ENCODE data around the gene GLYATL3. TPM values are rescaled to one million over a fixed set of nuclear protein-coding genes. Genes with fewer than 3 reads are reported as not detected.

The GLYATL3 gene
- total and polyA plus RNA-seq, 2 donors: 0.05 to 0.33 TPM

GRCh38 chr6:49504666-49505065 lies 4.9 kb downstream of the GLYATL3 start:
- 90% methylated on average over 5 of the region's 5 CpGs for WGBS

GRCh38 chr6:49506569-49507111 lies 6.9 kb downstream of the GLYATL3 start:
- Histone ChIP-seq H3K9me3 (ENCODE audit: control insufficient read depth in 2 of 2, insufficient read depth in 1 of 2, low read length in 1 of 2) (no peaks in the 10 kb centered on the region), H3K4me1 (ENCODE audit: control insufficient read depth in 2 of 2, insufficient read depth in 2 of 2, low read length in 2 of 2) (no peaks in the 10 kb centered on the region), H3K4me3 (ENCODE audit: low read length in 2 of 2) (no peak overlapping the region), H3K36me3 (ENCODE audit: control insufficient read depth in 2 of 2, insufficient read depth in 2 of 2, low read length in 1 of 2) (no peaks in the 10 kb centered on the region), H3K27me3 (ENCODE audit: control insufficient read depth in 2 of 2, insufficient read depth in 1 of 2, low read length in 1 of 2) (no peaks in the 10 kb centered on the region), H3K27ac (ENCODE audit: low read depth in 1 of 2, low read length in 1 of 2) (no peak overlapping the region)
- WGBS: 94% methylated on average over 5 of the region's 5 CpGs
- no peak for DNase-seq (ENCODE audit: low read depth in 6 of 9, low spot score in 9 of 9)

More at GRCh38 chr6:49504666-49505065, 4.9 kb downstream of the GLYATL3 start:
- Histone ChIP-seq H3K4me3 (ENCODE audit: low read length in 2 of 2) (no peak overlapping the region), H3K9me3 (ENCODE audit: control insufficient read depth in 2 of 2, insufficient read depth in 1 of 2, low read length in 1 of 2) (no peaks in the 10 kb centered on the region), H3K27me3 (ENCODE audit: control insufficient read depth in 2 of 2, insufficient read depth in 1 of 2, low read length in 1 of 2) (no peaks in the 10 kb centered on the region), H3K4me1 (ENCODE audit: control insufficient read depth in 2 of 2, insufficient read depth in 2 of 2, low read length in 2 of 2) (no peaks in the 10 kb centered on the region), H3K36me3 (ENCODE audit: control insufficient read depth in 2 of 2, insufficient read depth in 2 of 2, low read length in 1 of 2) (no peaks in the 10 kb centered on the region), H3K27ac (ENCODE audit: low read depth in 1 of 2, low read length in 1 of 2) (no peak overlapping the region)
- DNase-seq (ENCODE audit: low read depth in 6 of 9, low spot score in 9 of 9): no peak

GRCh38 chr6:49509342-49509741 lies 9.6 kb downstream of the GLYATL3 start:
- Histone ChIP-seq H3K4me3 (ENCODE audit: low read length in 2 of 2) (no peak overlapping the region), H3K9me3 (ENCODE audit: control insufficient read depth in 2 of 2, insufficient read depth in 1 of 2, low read length in 1 of 2) (no peaks in the 10 kb centered on the region), H3K36me3 (ENCODE audit: control insufficient read depth in 2 of 2, insufficient read depth in 2 of 2, low read length in 1 of 2) (no peaks in the 10 kb centered on the region), H3K4me1 (ENCODE audit: control insufficient read depth in 2 of 2, insufficient read depth in 2 of 2, low read length in 2 of 2) (no peaks in the 10 kb centered on the region), H3K27me3 (ENCODE audit: control insufficient read depth in 2 of 2, insufficient read depth in 1 of 2, low read length in 1 of 2) (no peaks in the 10 kb centered on the region), H3K27ac (ENCODE audit: low read depth in 1 of 2, low read length in 1 of 2) (no peak overlapping the region)
- no peak for DNase-seq (ENCODE audit: low read depth in 6 of 9, low spot score in 9 of 9)
- WGBS: 91% methylated on average over 3 of the region's 3 CpGs

- WGBS: 91% methylated on average over 2 of the region's 2 CpGs
- no peak overlapping the region for H3K27ac ChIP-seq (ENCODE audit: low read depth in 1 of 2, low read length in 1 of 2)
- H3K9me3 ChIP-seq (ENCODE audit: control insufficient read depth in 2 of 2, insufficient read depth in 1 of 2, low read length in 1 of 2): no peaks in the 10 kb centered on the region
- H3K4me1 ChIP-seq (ENCODE audit: control insufficient read depth in 2 of 2, insufficient read depth in 2 of 2, low read length in 2 of 2): no peaks in the 10 kb centered on the region
- H3K27me3 ChIP-seq (ENCODE audit: control insufficient read depth in 2 of 2, insufficient read depth in 1 of 2, low read length in 1 of 2): no peaks in the 10 kb centered on the region
- H3K4me3 ChIP-seq (ENCODE audit: low read length in 2 of 2): no peak overlapping the region
- DNase-seq (ENCODE audit: low read depth in 6 of 9, low spot score in 9 of 9): no peak
- H3K36me3 ChIP-seq (ENCODE audit: control insufficient read depth in 2 of 2, insufficient read depth in 2 of 2, low read length in 1 of 2): no peaks in the 10 kb centered on the region
These were observed 13.6 kb downstream of the GLYATL3 start for GRCh38 chr6:49513153-49513989.

GRCh38 chr6:49514571-49515484 lies 15.1 kb downstream of the GLYATL3 start:
- Histone ChIP-seq H3K27ac (ENCODE audit: low read depth in 1 of 2, low read length in 1 of 2) (no peak overlapping the region), H3K4me1 (ENCODE audit: control insufficient read depth in 2 of 2, insufficient read depth in 2 of 2, low read length in 2 of 2) (no peaks in the 10 kb centered on the region), H3K9me3 (ENCODE audit: control insufficient read depth in 2 of 2, insufficient read depth in 1 of 2, low read length in 1 of 2) (no peaks in the 10 kb centered on the region), H3K27me3 (ENCODE audit: control insufficient read depth in 2 of 2, insufficient read depth in 1 of 2, low read length in 1 of 2) (no peaks in the 10 kb centered on the region), H3K36me3 (ENCODE audit: control insufficient read depth in 2 of 2, insufficient read depth in 2 of 2, low read length in 1 of 2) (no peaks in the 10 kb centered on the region), H3K4me3 (ENCODE audit: low read length in 2 of 2) (no peak overlapping the region)
- 82% methylated on average over 8 of the region's 8 CpGs for WGBS
- no peak for DNase-seq (ENCODE audit: low read depth in 6 of 9, low spot score in 9 of 9)

GRCh38 chr6:49515485-49516146 lies 15.9 kb downstream of the GLYATL3 start:
- Histone ChIP-seq H3K4me1 (ENCODE audit: control insufficient read depth in 2 of 2, insufficient read depth in 2 of 2, low read length in 2 of 2) (no peaks in the 10 kb centered on the region), H3K27me3 (ENCODE audit: control insufficient read depth in 2 of 2, insufficient read depth in 1 of 2, low read length in 1 of 2) (no peaks in the 10 kb centered on the region), H3K4me3 (ENCODE audit: low read length in 2 of 2) (no peak overlapping the region), H3K27ac (ENCODE audit: low read depth in 1 of 2, low read length in 1 of 2) (no peak overlapping the region), H3K36me3 (ENCODE audit: control insufficient read depth in 2 of 2, insufficient read depth in 2 of 2, low read length in 1 of 2) (no peaks in the 10 kb centered on the region), H3K9me3 (ENCODE audit: control insufficient read depth in 2 of 2, insufficient read depth in 1 of 2, low read length in 1 of 2) (no peaks in the 10 kb centered on the region)
- DNase-seq (ENCODE audit: low read depth in 6 of 9, low spot score in 9 of 9): no peak
- WGBS: 71% methylated on average over 10 of the region's 10 CpGs

- DNase-seq (ENCODE audit: low read depth in 6 of 9, low spot score in 9 of 9): no peak
- 94% methylated on average over 4 of the region's 4 CpGs for WGBS
- H3K9me3 ChIP-seq (ENCODE audit: control insufficient read depth in 2 of 2, insufficient read depth in 1 of 2, low read length in 1 of 2): no peaks in the 10 kb centered on the region
- no peaks in the 10 kb centered on the region for H3K27me3 ChIP-seq (ENCODE audit: control insufficient read depth in 2 of 2, insufficient read depth in 1 of 2, low read length in 1 of 2)
- H3K4me3 ChIP-seq (ENCODE audit: low read length in 2 of 2): no peak overlapping the region
- H3K36me3 ChIP-seq (ENCODE audit: control insufficient read depth in 2 of 2, insufficient read depth in 2 of 2, low read length in 1 of 2): no peaks in the 10 kb centered on the region
- no peak overlapping the region for H3K27ac ChIP-seq (ENCODE audit: low read depth in 1 of 2, low read length in 1 of 2)
- H3K4me1 ChIP-seq (ENCODE audit: control insufficient read depth in 2 of 2, insufficient read depth in 2 of 2, low read length in 2 of 2): no peaks in the 10 kb centered on the region
These were observed 16.4 kb downstream of the GLYATL3 start for GRCh38 chr6:49516147-49516505.

- no peaks in the 10 kb centered on the region for H3K4me1 ChIP-seq (ENCODE audit: control insufficient read depth in 2 of 2, insufficient read depth in 2 of 2, low read length in 2 of 2)
- H3K4me3 ChIP-seq (ENCODE audit: low read length in 2 of 2): no peak overlapping the region
- no peak for DNase-seq (ENCODE audit: low read depth in 6 of 9, low spot score in 9 of 9)
- no peaks in the 10 kb centered on the region for H3K9me3 ChIP-seq (ENCODE audit: control insufficient read depth in 2 of 2, insufficient read depth in 1 of 2, low read length in 1 of 2)
- 98% methylated on average over 2 of the region's 2 CpGs for WGBS
- H3K27ac ChIP-seq (ENCODE audit: low read depth in 1 of 2, low read length in 1 of 2): no peak overlapping the region
- no peaks in the 10 kb centered on the region for H3K27me3 ChIP-seq (ENCODE audit: control insufficient read depth in 2 of 2, insufficient read depth in 1 of 2, low read length in 1 of 2)
- no peaks in the 10 kb centered on the region for H3K36me3 ChIP-seq (ENCODE audit: control insufficient read depth in 2 of 2, insufficient read depth in 2 of 2, low read length in 1 of 2)
These were observed 18.2 kb downstream of the GLYATL3 start for GRCh38 chr6:49517919-49518318.

Measured in thymus (tissue), 11 donors.